Measurements from ENCODE around the gene U2SURP. TPM values are rescaled to one million over a fixed set of nuclear protein-coding genes. Genes with fewer than 3 reads are reported as not detected.

The U2SURP gene
- total RNA-seq, 3 donors from 2014 or later (not counting 1 experiment from before 2014, with no cell fraction given): 165 to 179 (median 172) TPM

DNA sequence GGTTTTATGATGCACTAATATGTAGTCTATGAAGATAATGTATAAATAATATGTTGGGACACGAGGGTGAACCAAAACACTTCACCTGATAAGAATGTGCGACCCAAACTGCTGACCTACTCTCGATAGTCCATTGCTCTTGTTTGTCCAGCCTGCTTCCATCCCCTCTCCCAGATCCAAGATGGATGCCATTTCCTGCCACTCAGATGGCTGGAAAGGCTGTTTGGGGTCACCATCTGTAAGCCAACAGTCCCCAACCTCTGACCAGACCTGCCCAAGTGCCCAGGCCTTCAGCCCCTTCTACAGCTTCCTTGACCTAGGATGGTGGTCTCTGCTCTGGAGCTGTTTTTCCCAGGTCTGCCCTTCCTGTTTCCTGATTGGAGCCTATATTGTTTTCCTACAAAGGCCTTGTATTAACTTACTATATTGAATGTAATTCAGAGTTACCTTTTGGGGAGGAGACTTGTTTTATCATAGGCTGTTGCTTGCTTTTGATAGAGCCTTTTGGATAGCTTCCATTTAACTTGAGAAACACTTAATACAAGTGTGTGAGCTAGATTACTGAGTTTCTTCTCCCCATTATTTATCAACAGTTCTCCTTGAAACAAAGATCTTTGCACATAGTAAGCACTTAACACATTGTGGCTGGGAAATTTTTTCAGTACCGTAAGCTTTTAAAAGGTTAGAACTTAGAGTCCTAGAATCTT, 32.9 kb upstream of the U2SURP start:
- Mint-ChIP-seq H3K36me3 (peaks cover 6% of the 10 kb centered on the region), H3K4me3 (no peak overlapping the region), H3K27me3 (ENCODE audit: low read depth in 2 of 2) (peaks cover 31 to 62% of the 10 kb centered on the region in 2 donors), H3K27ac (no peak overlapping the region), H3K9me3 (no peaks in the 10 kb centered on the region), H3K4me1 (peaks cover 0 to 5% of the 10 kb centered on the region in 2 donors)
- TF ChIP-seq, protein P1, sequence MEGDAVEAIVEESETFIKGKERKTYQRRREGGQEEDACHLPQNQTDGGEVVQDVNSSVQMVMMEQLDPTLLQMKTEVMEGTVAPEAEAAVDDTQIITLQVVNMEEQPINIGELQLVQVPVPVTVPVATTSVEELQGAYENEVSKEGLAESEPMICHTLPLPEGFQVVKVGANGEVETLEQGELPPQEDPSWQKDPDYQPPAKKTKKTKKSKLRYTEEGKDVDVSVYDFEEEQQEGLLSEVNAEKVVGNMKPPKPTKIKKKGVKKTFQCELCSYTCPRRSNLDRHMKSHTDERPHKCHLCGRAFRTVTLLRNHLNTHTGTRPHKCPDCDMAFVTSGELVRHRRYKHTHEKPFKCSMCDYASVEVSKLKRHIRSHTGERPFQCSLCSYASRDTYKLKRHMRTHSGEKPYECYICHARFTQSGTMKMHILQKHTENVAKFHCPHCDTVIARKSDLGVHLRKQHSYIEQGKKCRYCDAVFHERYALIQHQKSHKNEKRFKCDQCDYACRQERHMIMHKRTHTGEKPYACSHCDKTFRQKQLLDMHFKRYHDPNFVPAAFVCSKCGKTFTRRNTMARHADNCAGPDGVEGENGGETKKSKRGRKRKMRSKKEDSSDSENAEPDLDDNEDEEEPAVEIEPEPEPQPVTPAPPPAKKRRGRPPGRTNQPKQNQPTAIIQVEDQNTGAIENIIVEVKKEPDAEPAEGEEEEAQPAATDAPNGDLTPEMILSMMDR (IDR thresholded peaks at IDR 0.05): no peak
- H3K27ac ChIP-seq (ENCODE audit: low read length): no peak overlapping the region
- WGBS (ENCODE audit: insufficient coverage): 91% methylated on average over 4 of the region's 4 CpGs
- DNase-seq: no peak
- intact Hi-C loops (cut with micrococcal nuclease): no loop called here
- no peaks in the 10 kb centered on the region for H3K36me3 ChIP-seq (ENCODE audit: control insufficient read depth, insufficient read depth, low read length)
- H3K4me3 ChIP-seq (ENCODE audit: low read length): no peak overlapping the region
- peaks cover 3% of the 10 kb centered on the region for H3K4me1 ChIP-seq (ENCODE audit: control insufficient read depth, insufficient read depth, low read length)
- ATAC-seq: no peak
- no peaks in the 10 kb centered on the region for H3K9me3 ChIP-seq (ENCODE audit: control insufficient read depth, insufficient read depth, low read length)
- H3K27me3 ChIP-seq (ENCODE audit: control insufficient read depth, insufficient read depth, low read length): peaks cover 8% of the 10 kb centered on the region

DNA sequence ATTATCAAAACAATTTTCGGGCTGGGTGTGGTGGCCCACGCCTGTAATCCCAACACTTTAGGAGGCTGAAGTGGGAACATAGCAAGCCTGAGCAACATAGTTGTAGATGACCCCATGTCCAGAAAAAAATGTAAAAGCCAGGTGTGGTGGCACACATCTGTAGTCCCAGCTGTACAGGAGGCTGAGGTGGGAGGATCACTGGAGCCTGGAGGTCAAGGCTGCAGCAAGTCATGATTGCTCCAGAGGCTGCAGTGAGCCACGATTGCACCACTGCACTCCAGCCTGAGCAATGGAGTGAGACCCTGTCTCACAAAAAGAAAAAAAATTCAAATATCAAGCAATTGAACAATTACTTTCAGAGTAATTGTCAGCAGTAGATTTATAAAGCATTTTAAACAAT, 29.9 kb upstream of the U2SURP start:
- Mint-ChIP-seq H3K4me1 (no peaks in the 10 kb centered on the region), H3K4me3 (no peak overlapping the region), H3K27ac (no peak overlapping the region), H3K36me3 (no peaks in the 10 kb centered on the region), H3K9me3 (no peaks in the 10 kb centered on the region), H3K27me3 (ENCODE audit: low read depth in 2 of 2) (peaks cover 23 to 58% of the 10 kb centered on the region in 2 donors)
- 76% methylated on average over 3 of the region's 3 CpGs for WGBS (ENCODE audit: insufficient coverage)
- no peak for ATAC-seq
- DNase-seq: no peak
- Histone ChIP-seq H3K27me3 (ENCODE audit: control insufficient read depth, insufficient read depth, low read length) (no peaks in the 10 kb centered on the region), H3K4me1 (ENCODE audit: control insufficient read depth, insufficient read depth, low read length) (no peaks in the 10 kb centered on the region), H3K9me3 (ENCODE audit: control insufficient read depth, insufficient read depth, low read length) (no peaks in the 10 kb centered on the region), H3K36me3 (ENCODE audit: control insufficient read depth, insufficient read depth, low read length) (no peaks in the 10 kb centered on the region), H3K4me3 (ENCODE audit: low read length) (no peak overlapping the region), H3K27ac (ENCODE audit: low read length) (no peak overlapping the region)
- TF ChIP-seq, protein P1 (IDR thresholded peaks at IDR 0.05): no peak
- intact Hi-C loops (cut with micrococcal nuclease): no loop called here

DNA sequence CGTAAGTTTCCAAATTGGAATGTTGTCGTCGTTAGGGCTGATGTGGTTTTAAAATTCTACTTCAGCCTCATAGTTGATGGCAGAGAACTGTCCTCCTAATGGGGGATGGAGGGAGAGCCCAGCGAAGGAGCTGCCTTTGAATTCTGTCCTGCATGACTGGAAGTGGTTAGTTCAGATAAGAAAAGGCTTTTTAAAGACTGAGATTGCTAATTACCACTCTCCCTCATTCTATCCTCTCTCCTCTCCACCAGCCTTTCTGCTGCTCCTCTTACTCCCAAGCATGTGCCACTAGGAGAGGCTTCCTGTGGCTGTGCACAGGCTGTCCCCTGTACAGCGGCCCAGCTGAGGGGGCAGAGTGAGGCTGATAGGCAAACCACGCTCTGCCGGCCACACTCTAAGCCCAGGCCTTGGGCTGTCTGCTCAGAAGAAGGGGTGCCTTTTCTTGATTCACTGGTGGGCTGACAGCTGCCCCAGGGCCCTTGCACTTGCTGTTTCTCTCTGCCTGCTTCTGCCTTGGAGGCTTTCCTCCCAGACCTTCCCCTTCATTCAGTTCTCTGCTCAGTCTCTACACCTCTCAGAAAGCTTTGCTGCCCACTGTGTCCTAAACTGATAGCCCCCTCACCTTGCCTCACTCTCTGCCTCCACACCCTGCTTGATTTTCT, 29.1 kb upstream of the U2SURP start:
- H3K4me3 Mint-ChIP-seq: no peak overlapping the region
- peaks cover 20 to 50% of the 10 kb centered on the region in 2 donors for H3K27me3 Mint-ChIP-seq (ENCODE audit: low read depth in 2 of 2)
- H3K4me3 ChIP-seq (ENCODE audit: low read length): no peak overlapping the region
- no peak overlapping the region for H3K27ac ChIP-seq (ENCODE audit: low read length)
- no peaks in the 10 kb centered on the region for H3K4me1 Mint-ChIP-seq
- TF ChIP-seq, protein P1 (IDR thresholded peaks at IDR 0.05): no peak
- no peaks in the 10 kb centered on the region for H3K9me3 Mint-ChIP-seq
- WGBS (ENCODE audit: insufficient coverage): 81% methylated on average over 7 of the region's 7 CpGs
- H3K27me3 ChIP-seq (ENCODE audit: control insufficient read depth, insufficient read depth, low read length): no peaks in the 10 kb centered on the region
- ATAC-seq (no peak), DNase-seq (no peak)
- no peaks in the 10 kb centered on the region for H3K36me3 ChIP-seq (ENCODE audit: control insufficient read depth, insufficient read depth, low read length)
- no peaks in the 10 kb centered on the region for H3K9me3 ChIP-seq (ENCODE audit: control insufficient read depth, insufficient read depth, low read length)
- H3K4me1 ChIP-seq (ENCODE audit: control insufficient read depth, insufficient read depth, low read length): no peaks in the 10 kb centered on the region
- intact Hi-C loops (cut with micrococcal nuclease): no loop called here
- no peaks in the 10 kb centered on the region for H3K36me3 Mint-ChIP-seq
- H3K27ac Mint-ChIP-seq: no peak overlapping the region
